Fibroblast of lung (primary cell): ENCODE results near the gene FGF13.

Experiments
- EZH2 ChIP-seq: IDR thresholded peaks from 2 replicates; pipeline ENCODE4 v1.5.1; 2012; ENCODE audit warnings: low read length, control low read depth, mild to moderate bottlenecking; ENCODE audit errors: missing control alignments
- TF ChIP-seq, protein P1 (sequence below), 2 donors: IDR thresholded peaks in 1 of 2; conservative IDR thresholded peaks in 1 of 2; 1 replicate in 1 of 2; 2 replicates in 1 of 2; pipeline ENCODE4 v1.5.1; 2011 to 2012; ENCODE audit warnings: low read length in 2 of 2, control low read depth in 1 of 2, inconsistent platforms in 1 of 2, low read depth in 1 of 2, mild to moderate bottlenecking in 1 of 2

DNA sequence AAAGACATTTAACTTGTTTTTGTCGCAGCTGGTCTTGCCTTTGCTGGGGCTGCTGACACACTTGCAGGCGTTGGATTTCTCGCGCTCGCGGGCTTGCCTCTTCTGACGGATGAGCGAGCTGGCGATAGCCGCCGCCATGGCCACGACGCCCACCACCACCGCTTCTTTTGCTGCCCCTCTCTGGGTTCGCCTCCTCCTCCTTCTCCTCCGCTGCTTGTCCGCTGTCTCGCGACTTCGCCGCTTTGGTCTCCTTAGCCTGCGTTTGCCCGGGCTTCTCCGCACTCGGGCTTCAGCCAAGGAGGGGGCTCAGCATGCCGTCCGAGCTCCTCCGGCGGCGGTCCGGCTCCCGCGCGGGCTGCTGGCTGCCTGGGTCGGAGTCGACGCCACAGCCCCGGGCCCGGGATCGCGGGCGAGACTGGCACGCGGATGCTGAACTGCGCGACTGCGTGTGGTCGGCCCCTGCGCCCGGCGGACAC, 613 bp downstream of the FGF13 start:
- TF ChIP-seq, protein P1, sequence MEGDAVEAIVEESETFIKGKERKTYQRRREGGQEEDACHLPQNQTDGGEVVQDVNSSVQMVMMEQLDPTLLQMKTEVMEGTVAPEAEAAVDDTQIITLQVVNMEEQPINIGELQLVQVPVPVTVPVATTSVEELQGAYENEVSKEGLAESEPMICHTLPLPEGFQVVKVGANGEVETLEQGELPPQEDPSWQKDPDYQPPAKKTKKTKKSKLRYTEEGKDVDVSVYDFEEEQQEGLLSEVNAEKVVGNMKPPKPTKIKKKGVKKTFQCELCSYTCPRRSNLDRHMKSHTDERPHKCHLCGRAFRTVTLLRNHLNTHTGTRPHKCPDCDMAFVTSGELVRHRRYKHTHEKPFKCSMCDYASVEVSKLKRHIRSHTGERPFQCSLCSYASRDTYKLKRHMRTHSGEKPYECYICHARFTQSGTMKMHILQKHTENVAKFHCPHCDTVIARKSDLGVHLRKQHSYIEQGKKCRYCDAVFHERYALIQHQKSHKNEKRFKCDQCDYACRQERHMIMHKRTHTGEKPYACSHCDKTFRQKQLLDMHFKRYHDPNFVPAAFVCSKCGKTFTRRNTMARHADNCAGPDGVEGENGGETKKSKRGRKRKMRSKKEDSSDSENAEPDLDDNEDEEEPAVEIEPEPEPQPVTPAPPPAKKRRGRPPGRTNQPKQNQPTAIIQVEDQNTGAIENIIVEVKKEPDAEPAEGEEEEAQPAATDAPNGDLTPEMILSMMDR (conservative IDR thresholded peaks at IDR 0.05 in 1 of 2, IDR thresholded peaks at IDR 0.05 in 1 of 2; ENCODE audit: low read depth in 1 of 2, low read length in 2 of 2), result no peak
- no peak for TF ChIP-seq EZH2
